ENCODE measurements around the gene ZFAND3.
A peak's percentile ranks its signal among the peaks of the same experiment; 100 is the strongest.

The ZFAND3 gene, protein sequence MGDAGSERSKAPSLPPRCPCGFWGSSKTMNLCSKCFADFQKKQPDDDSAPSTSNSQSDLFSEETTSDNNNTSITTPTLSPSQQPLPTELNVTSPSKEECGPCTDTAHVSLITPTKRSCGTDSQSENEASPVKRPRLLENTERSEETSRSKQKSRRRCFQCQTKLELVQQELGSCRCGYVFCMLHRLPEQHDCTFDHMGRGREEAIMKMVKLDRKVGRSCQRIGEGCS

DNA sequence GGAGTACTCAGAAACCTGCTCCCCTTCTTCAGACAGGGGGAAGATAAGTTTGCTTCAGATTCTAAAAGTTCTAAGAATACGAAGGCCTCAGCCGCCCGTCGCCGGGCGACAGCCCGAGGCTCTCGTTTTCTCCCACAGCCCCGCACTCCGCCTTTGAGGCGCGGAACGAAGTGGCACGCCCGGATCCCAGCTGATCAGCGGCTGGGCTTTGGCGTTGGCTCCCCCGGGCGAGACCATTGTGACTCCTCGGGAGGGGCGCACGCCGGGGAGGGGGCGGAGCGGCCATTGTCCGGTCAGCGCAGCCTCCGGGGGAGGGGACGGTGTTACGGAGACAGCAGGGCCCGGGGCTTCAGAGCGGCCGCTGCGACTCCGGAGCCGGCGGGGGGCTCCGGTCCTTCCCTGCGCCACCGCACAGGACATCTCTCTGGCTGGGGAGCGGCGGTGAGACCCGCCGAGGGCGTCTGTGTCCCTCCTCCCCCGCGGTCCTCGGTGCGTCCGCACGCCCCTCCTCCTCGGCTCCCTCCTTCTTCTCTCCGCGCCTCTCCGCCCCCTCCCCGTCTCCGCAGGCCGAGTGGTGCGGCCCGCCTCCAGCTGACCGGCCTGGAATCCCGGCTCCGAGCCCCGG is at the start of gene ZFAND3:
TSS of gene ZFAND3 (plus strand) at position 551 of the 625 bp plus-strand sequence. CDS start 219 bp downstream, outside the sequence.
- DNase-seq, result peak; percentile 93

DNA sequence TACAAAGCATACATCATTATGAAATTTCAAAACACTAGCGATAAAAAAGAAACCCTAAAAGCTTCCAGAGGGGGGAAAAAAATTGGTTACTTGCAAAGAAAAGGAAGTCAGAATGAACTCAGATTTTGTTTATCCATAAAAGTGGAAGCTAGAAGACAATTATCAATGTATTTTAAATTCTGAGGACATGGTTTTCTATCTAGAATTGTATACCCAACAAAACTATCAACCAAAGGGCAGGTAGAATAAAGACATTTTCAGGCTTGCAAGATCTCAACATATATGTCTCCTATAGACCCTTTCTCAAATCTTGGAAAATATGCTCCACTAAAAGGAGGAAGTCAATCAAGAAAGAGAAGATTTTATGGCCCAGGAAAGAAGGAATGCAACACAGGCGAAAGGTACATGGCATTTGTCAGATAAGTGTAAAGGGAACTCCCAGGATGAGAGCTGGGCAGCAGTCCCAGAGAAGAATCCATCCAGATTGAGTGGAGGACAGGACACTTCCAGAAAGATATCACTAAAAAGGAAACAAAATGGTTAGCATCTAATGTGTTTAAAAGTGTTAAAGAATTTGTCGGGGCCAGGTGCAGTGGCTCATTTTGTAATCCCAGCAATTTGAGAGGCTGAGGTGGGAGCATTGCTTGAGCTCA is 45.4 kb upstream of the ZFAND3 start:
- no peak for DNase-seq

DNA sequence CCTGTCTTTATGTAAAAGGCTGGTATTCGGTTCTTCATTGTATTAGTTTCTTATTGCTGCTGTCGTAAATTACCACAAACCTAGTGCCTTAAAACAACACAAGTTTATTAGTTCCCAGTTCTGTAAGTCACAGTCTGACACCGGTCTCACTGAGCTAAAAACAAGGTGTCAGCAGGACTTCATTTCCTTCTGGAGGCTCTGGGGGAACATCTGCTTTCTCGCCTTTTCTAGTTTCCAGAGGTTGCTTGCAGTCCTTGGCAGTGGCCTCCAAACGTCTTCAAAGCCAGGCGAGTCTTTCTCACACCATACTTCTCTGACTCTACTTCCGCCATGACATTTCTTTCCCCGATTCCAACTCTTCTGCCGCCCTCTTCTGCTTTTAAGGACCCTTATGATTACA is 43.0 kb upstream of the ZFAND3 start:
- no peak for DNase-seq

DNA sequence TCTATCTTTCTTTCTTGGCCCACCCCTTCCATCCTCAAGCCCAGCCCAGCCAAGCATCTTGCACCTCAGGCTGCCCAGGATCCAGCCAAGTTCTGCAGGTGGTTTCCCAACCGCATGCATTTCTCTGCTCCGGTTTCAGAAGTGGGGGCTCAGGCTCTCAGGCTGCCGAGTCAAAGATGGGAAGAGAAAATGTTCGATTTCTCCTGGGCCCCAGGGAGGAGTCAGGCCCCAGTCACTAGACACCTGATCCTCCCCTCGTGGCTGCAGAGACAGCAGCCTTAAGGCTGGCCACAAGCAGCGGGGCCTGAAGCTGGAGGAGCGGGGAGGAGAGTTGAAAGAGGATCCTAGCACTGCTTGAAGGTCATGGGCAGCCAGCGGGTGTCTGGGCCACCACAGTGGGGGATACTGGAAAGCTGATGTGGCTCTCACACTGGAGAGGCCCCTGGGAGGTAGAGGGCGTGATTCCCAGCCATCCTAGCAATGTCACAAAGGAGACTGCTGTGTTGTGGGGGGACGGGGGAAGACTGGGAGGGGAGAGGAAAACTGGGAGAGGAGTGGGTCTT is 42.2 kb upstream of the ZFAND3 start:
- DNase-seq, result no peak

DNA sequence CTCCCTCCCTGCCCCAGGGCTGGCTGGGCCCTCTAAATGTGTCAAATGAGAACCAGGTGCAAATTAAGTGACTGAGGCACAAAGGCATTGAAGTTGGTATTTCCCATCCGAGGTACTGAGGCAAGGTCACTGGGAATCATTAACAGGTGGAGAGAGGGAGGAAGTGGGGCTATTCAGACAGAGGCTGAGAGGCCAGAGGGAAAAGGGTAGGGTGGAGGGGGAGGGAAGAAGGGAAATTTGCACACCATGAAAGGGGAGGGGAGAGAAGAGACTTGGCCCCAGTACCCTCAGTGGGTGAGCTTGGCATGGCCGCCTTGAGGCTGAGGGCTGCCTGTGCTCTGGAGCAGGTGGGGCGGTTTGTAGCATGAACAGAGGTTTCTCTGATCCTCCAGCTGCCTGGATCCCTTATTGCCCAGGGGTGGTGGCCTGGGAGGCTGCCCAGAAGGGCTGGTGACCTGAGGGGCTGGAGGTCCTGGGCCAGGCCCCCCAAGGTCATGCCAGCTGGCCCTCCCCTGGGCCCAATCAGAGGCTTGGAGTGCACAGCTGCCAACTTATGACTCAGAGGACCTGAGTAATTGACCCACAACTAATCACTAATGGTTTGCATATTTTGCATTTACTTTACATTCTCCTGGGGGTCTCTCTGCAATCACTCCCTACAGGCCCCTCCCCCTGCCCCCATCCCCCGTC is 40.3 kb upstream of the ZFAND3 start:
- DNase-seq, result no peak

DNA sequence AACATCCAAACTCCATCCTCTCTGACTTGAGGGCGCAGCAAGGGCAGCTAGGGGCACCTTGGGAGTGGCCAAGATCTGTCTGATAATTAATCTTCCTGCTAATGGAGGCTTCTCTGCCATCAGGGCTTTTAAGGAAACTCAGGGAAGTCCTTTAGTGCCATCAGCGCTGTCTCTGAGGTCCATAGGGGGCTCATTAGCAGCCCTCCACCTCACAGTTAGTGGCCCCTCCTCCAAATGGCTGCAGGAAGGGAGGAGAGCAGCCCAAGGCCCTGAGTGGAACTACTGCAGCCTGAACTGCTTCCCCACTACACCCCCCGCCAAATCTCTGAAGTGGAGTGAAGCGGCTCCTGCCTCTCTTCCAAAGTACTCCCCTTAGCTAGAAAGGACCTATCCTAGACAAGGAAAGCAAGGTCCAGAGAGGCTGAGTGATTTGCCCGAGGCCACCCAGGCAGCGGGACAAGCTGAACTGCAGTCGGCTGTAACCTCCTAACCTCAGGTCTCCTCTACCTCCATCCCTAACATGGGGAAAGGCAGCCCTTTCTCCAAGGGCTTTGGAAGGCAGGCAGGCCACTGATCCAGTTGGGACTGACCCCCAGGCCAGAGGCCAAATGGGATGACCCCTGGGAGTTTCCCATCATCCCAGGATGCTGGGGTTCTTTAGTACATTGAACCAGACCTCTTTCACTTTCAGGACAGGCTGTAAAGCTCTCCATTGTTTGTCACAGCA is 39.5 kb upstream of the ZFAND3 start:
- DNase-seq, result no peak

DNA sequence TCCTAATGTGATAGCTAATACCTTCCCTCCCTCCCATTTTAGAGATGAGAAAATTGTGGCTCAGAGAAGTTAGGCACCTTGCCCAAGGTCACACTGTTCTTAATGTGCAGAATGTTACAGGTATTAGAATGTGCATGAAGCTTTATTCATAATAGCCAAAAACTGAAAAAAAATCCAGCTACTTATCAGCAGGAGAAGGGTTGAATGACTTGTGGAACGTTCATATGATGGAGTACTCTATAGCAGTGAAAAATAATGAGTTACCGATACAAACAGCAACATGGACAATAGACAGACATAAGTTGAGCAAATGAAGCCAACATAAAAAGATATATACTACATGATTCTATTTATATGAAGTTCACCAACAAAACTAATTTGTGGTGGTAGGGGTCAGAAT is 37.7 kb upstream of the ZFAND3 start:
- no peak for DNase-seq

DNA sequence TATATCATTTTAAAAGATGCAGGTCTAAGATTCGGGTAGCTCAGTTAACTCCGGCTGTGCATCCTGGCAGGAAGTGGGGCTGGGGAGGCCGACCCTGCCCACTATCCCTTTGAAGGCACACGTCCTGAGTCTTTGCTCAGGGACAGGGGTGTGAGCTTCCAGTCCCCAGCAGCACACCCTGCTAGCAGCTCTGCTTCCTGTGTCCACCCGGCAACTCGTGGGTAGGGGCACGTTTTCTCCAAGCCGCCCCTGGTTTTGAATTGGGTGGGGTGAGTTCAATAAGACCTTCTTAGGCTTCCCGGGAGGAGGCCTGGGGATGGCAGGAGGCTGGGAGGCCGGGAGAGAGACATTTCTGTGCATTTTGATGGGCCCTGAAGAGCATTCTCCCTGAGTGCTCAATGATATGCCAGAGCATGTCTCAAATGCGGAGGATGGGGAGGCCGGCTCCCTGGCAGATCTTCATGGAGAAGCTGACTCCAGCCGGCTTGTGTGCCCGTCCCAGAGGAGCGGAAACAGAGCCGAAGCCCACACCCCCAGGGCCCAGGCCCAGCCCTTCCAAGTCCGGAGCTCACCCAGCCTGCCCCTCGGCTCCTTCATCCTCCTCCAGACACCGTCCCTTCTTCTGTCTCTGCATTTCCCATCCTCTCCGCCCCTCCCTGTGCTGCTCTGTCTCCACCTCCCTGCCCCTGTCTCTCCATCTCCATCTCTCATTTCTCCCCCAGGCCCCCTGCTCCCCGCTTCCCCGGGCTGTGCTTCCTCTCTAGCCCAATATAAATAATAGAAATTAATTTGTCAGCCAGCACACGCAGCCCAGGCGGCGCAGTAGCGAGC is 36.3 kb upstream of the ZFAND3 start:
- DNase-seq, result peak; percentile 4

DNA sequence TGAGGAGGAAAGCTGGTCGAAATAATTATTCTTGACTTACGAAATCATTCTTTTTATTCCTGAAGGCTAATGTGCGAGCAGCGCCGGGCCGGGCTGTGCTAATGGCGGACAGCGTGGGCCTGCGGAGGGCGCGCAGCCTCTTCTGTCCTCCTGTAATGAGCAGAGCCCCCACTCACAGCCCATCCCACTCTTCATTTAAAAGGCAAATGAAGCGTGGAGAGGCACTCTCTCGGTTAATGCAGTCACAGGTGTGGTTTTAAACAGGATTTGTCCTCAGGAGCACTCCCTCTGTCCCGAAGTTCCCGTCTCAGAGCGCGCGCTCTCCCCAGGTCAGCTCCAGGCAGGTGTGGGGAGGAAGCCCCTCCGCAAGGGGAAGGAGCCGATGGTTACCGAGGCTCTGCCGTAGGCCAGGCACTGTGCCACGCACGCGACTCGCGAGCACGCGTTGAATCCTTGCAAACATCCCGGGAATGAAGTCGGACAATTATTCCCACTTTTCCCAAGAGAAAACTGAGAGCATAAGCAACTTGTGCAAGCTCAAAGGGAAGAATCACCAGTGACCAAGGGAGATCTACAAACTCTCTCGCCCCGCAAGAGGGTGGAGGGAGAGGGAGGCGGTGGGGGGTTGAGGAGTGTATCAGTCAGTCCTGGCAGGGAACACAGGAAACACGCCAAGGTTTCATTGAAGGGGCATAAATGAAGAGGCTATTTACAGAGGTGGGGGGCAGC is 35.5 kb upstream of the ZFAND3 start:
- peak; percentile 9 for DNase-seq

DNA sequence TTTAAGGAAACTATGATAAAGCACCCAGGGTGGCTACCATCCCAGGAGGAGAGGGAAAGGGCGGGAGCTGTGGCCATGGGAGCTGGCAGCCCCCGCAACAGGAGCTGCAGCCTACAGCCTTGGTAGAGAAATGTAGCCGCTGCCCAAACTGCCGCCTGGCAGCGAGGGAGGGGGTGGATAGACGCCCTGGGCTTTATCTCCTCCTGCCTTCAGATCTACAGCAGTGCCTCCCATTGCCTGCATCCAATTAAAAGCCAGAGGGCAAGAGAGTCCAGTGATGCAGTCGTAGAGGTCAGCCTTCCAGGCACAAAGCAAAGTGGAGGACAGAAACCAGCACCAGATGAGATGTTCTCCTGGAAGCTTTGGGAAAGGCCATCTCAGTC is 35.0 kb upstream of the ZFAND3 start:
- no peak for DNase-seq

DNA sequence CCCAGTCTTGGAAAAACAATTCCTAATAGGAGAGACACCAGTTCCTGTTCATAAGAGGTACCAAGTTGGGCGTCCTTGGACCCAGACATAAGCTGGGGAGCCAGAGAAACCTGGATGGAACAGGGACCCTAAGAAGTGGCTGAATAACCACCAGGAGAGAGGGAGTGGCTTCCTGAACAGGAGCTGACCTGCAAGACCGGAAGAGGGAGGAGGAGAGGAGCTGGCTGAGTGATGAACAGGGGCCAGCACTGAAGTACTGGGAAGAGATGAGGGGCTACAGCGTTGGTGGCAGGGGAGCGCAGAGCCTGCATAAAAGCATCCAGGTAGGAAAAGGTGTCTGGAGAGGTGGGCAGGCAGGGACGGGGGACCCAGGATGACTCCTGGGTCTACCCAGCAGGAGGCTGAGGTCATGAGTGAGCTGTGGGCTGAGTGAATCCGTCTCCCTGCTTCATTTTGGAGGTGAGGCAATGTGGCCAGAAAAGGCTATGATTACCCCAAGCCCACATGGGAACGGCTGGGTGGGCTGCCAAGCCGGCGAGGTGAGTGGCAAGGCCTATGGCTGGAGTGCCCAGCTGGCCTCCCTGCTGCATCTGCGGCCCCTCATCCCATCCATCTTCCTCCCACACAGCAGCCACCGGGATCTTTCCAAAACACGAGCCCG is 34.4 kb upstream of the ZFAND3 start:
- no peak for DNase-seq

DNA sequence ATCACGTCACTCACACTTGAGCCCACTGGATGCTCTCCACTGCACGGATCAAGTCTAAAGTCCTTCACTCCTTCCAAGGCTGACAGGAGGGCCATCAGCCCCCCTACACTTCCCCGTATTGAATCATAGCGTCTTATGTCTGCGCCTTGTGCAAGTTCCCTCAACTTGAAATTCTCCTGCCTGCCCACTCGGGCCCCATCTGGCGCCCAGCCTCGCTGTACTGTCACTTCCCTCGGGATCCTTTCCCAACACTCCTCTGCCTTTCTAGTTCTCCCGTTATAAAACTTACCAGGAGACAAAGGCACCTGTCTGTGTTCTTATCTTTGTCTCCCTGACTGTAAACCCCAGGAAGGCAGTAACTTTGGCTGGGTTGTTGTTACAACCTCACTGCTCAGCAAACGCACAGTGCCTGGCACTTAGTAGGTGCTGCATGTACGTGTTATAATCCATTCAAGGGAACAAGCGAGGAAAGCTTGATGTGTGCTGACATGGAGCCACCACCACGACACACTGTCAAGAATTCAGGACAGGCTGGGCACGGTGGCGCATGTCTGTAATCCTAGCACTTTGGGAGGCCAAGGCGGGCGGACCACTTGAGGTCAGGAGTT is 33.8 kb upstream of the ZFAND3 start:
- no peak for DNase-seq

DNA sequence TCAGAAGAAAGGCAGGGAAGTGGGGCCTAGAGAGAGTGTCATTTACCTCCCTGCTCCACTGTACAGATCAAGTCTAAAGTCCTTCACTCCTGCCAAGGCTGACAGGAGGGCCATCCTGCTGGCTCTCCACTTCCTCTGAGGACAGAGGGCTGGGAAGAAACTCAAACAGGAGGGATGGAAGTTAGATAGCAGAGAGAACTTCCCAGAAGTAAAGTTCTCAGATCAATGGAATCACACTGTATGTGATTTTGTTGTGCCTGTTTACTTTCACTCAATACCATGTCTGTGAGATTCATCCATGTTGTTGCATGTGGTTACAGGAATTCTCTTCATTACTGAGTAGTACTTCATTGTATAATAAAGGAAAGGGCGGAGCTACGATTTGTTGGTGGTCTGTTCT is 32.3 kb upstream of the ZFAND3 start:
- no peak for DNase-seq

DNA sequence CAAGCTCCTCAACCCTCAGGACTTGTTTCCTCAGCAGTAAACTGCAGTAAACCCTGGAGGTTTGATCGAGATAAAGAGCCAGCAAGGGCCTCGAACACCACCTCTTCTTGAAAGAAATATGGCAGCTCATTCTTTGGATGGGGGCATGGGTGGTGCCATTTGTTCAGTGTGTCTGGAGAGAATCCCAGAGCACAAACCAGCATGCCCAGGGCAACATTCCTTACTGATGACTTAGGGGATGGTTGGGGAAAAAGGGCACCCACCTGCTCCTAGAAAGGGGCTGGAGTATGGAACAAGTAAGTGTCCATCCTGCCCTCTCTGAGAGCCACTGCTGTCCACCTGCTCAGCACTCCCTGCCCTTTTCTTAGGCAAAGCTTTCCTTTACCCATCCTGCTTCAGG is 31.3 kb upstream of the ZFAND3 start:
- DNase-seq, result no peak

DNA sequence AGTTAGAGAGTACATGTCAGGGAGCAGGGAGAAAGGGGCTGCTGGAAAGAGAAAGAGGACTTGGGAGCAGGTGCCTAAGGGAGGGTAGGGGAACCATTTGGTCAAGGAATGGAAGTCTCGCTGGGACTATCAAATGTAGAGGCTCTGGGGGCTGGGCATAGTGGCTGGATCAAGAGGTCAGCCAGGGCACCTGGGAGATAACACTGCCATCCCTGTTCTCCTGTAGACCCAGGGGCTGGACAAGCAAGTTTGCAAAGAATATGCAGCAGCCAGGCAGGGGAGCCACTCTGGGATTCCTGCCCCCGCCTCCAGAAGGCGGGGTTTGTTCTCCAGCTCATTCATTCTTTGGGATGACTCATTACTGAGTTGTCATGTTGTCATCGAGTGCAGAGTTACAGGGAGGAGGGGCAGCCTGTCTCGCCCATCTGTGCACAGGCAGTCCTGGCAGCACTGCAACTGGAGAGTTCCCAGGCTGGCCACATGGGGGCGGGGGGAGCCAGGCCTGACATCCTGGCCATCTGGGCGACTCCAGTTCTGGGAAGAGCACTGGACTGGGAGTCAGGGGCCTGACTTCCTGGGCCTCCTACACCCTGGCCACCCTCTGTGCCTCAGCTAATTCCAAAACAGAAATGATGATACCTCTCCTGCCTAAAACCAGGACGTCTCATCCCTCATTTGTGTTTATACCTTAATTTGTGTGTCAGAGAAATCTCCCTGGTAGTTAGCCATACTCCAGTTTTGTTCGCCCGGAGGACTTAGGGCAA is 28.2 kb upstream of the ZFAND3 start:
- DNase-seq, result peak; percentile 82

DNA sequence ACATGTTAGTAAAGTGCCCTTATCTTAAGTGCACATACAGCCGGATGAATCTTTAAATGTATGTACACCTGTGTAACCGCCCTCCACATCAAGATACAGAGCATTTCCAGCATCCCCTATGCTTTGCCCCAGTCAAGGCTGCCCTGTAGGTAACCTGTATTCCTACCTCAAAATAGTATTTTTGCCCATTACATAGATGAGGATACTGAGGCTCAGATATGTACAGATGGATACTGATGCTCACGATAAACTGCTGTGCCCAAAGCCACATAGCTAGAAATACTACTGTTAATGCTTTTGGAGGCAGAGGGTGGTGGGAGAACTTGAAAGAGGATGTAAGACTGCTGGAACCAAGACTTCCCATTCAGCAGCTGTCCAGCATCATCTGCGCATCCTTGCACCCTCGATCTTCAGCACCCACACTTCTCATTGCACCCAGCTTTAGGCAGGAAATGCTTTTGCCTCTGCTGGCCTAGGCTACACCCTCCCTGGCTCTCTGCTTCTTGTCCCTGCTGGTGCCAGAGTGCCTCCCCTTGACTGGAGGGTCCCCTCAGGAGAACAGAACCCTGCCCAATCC is 27.0 kb upstream of the ZFAND3 start:
- DNase-seq, result no peak

DNA sequence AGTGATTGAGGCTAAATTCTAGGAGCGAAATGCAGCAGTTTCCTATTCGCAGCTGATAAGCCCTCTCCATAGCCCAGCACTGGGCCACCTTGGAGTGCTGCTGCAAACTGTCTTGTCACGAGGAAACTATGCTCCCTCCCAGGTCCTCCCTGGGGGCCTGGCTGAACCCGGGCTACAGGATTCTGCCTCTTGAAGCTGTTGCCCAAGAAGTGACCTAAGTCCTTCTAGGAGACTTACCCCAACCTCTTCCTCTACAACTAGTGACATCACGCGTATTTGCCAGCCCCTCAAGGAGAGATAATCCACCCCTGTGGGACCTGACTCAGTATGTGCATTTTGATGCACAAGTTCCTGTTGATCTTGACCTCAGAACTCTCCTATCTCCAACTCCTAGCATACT is 26.5 kb upstream of the ZFAND3 start:
- DNase-seq, result no peak

DNA sequence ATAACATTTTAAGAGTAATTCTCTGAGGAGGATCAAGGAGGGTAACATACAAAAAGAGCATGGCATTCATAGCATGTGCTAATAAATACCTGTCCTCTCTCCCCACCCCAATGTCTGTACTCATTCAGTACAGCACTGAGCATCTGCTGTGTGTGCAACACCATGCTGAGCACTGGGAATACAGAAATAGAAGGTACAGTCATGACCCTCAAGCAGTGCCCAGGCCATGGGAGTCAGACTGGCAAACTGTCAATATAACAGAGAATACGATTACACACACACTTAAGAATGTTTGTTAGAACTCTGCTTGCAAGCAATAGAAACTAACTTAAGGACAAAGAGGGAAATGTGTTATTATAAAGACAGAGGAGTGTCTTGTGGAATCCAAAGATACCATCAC is 24.7 kb upstream of the ZFAND3 start:
- no peak for DNase-seq
